Sigmoid colon (tissue), 3 donors: ENCODE results near the gene UCN.

Experiments used
- CTCF ChIP-seq, 4 experiments: fragments of 450-650 bp in 3 of 4; fragments of 200-600 bp in 1 of 4; IDR thresholded peaks; one replicate each; pipeline ENCODE4 v1.5.1; 2016 to 2019; ENCODE audit warnings: antibody characterized with exemption in 4 of 4, mild to moderate bottlenecking in 3 of 4, moderate library complexity in 2 of 4
- POLR2A ChIP-seq, 2 donors: fragments of 450-650 bp; IDR thresholded peaks; one replicate each; pipeline ENCODE4 v1.6.1; 2016; ENCODE audit warnings: antibody characterized with exemption in 2 of 2, mild to moderate bottlenecking in 2 of 2, moderate library complexity in 2 of 2

GRCh38 chr2:27323596-27324285 lies 15.5 kb upstream of the UCN start:
- TF ChIP-seq CTCF (IDR thresholded peaks at IDR 0.05) (no peak), POLR2A (IDR thresholded peaks at IDR 0.05) (no peak)
